ENCODE data around the gene LSP1.

The LSP1 gene

GRCh38 chr11:1918436-1919315, 65.8 kb downstream of the LSP1 start:
- peaks cover 11% of the 10 kb centered on the region for H3K4me1 Mint-ChIP-seq (ENCODE audit: low read depth)
- no peak overlapping the region for H3K4me3 Mint-ChIP-seq
- H3K27ac Mint-ChIP-seq, result no peak overlapping the region
- no peaks in the 10 kb centered on the region for H3K9me3 Mint-ChIP-seq
- H3K27me3 Mint-ChIP-seq, result peaks cover 7% of the 10 kb centered on the region
- DNase-seq, result no peak
- H3K36me3 Mint-ChIP-seq (ENCODE audit: low read depth), result no peaks in the 10 kb centered on the region

DNA sequence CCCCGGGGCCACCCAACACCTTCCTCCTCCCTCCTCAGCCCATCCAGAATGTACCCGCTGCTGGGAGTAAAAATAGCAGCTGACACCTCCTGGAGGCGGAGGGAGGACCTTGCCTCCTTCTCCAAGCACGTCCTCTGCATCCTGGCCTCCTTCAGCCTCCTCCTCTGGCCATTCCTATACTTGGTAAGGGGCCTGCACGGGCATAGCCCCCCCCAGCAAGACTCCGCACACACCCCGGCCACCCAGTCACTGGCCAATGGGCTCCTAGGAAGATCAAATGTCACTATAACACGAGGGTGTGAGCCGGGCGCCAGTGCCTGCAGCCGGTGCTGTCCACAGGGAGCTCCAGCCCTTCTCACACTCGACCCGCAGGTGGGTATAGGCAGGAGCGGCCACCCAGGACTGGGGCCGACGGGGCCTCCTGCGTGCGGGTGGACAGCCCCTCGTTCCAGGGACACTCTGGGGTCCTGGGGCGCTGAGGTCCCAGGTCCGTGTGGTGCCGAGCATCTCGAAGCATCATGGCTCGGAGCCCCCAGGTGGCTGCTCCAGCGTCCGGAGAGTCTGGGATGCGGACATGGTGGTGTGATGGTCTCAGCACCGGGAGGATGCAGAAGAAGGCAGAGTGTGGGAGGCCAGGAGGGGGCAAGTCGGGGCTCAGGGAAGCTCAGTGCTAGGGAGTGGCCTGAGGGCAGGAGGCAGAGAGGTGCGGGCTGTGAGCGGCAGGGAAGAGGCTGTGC, 66.7 kb downstream of the LSP1 start, which contains the start of gene TNNT3:
TSS of gene TNNT3 (plus strand) at position 313 of the 737 bp plus-strand sequence. CDS start 3,172 bp downstream, outside the sequence.
- Mint-ChIP-seq H3K36me3 (ENCODE audit: low read depth) (no peaks in the 10 kb centered on the region), H3K9me3 (no peaks in the 10 kb centered on the region), H3K27me3 (peaks cover 7% of the 10 kb centered on the region), H3K27ac (no peak within 1 kb of the TSS), H3K4me1 (ENCODE audit: low read depth) (peaks cover 11% of the 10 kb centered on the region), H3K4me3 (no peak within 1 kb of the TSS)
- no peak for DNase-seq

GRCh38 chr11:1920128-1920908, 67.4 kb downstream of the LSP1 start:
- Mint-ChIP-seq H3K27me3 (no peaks in the 10 kb centered on the region), H3K9me3 (no peaks in the 10 kb centered on the region), H3K4me1 (ENCODE audit: low read depth) (peaks cover 9% of the 10 kb centered on the region), H3K36me3 (ENCODE audit: low read depth) (no peaks in the 10 kb centered on the region), H3K4me3 (no peak overlapping the region), H3K27ac (no peak overlapping the region)
- no peak for DNase-seq

DNA sequence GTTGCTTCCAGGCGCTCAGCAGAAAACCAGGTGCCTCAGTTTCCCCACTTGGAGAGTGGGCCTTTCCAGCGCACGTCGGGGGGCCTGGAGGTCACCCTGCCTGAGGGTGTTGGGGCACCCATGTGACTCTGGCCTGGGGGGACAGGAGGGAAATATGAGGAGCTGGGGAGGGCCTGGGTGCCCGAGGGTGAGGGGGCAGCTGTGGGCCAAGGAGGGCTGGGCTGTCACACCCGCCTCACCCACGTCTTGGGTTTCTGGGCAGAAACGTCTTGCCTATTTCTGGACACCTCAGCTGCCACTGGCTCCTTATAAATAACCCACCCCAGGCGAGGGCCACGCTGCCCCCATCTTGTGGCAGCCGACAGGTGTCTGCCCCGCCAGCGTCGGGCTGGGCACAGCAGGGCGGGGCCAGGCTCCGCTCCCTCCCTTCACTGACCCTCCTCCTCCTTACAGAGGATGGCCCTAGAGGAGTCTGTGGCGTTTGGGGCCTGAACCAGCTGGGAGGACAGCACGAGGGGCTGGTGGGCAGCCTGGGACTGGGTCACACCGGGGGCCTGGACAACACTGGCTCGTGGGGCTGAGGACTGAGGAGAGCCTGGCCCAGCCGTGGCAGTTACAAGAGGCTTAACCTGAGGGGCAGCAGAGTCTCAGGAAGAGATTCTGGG, 68.2 kb downstream of the LSP1 start:
- no peak for DNase-seq
- Mint-ChIP-seq H3K9me3 (no peaks in the 10 kb centered on the region), H3K27ac (no peak overlapping the region), H3K36me3 (ENCODE audit: low read depth) (no peaks in the 10 kb centered on the region), H3K27me3 (no peaks in the 10 kb centered on the region), H3K4me1 (ENCODE audit: low read depth) (peaks cover 5% of the 10 kb centered on the region), H3K4me3 (no peak overlapping the region)

DNA sequence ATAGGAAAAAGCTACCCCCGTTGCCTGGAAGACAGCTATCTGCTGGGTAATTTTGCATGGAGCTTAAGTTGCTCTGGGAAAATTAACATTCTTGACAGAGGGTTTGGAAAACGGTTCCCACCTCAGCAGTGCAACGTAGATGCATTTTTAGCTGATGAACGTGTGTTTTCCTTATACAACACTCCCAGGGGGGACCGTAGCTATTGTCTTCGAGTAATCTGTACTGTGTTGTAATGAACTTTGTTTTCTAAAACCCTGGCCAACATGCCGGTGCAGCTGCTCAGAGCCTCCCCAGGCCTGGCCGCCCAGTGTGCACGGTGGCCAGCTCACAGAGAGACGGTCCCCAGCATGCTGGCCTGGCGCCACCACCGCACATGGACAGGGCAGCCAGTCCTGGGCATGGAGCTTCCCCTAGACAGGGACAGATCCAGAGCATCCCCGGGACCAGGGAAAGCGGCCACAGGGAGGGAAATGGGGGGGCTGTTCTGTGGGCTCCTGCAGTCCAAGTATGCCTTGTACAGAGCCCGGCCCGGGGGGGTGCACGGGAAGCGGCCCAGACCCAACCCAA, 68.8 kb downstream of the LSP1 start:
- H3K36me3 Mint-ChIP-seq (ENCODE audit: low read depth), result no peaks in the 10 kb centered on the region
- no peak for DNase-seq
- H3K27me3 Mint-ChIP-seq, result no peaks in the 10 kb centered on the region

DNA sequence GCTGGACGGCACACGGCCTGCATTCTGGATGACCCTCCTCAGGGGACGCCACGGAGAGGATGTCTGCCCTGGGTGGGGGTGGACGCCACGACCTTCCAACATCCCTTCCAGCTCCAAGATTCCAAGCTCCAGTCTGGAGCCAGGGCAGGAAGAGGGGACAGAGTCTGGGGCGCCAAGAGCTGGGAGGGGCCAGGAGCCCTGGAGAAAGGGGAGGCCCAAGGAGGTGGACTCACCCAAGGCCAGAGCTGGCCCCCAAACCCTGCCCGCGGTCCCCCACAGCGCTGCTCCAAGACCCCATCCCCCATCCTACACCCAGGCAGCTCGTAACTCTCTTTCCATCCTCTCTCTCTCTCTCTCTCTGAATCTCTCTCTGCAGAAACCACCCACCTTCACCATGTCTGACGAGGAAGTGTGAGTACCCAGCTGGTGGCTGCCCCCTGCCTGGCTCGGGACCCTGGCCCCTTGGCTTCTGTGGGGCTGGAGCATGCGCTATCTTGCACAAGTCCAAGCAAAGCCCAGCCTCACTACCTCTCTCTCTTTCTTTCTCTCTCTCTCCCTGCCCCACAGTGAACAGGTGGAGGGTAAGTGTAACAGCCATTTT, 69.7 kb downstream of the LSP1 start:
- Mint-ChIP-seq H3K4me1 (ENCODE audit: low read depth) (peaks cover 2% of the 10 kb centered on the region), H3K27me3 (no peaks in the 10 kb centered on the region), H3K36me3 (ENCODE audit: low read depth) (no peaks in the 10 kb centered on the region), H3K9me3 (no peaks in the 10 kb centered on the region), H3K4me3 (no peak overlapping the region), H3K27ac (no peak overlapping the region)
- no peak for DNase-seq

More for the DNA sequence above, 68.8 kb downstream of the LSP1 start:
- Mint-ChIP-seq H3K4me1 (ENCODE audit: low read depth) (peaks cover 2% of the 10 kb centered on the region), H3K4me3 (no peak overlapping the region), H3K27ac (no peak overlapping the region), H3K9me3 (no peaks in the 10 kb centered on the region)

GRCh38 chr11:1923201-1923956, 70.5 kb downstream of the LSP1 start:
- peaks cover 2% of the 10 kb centered on the region for H3K4me1 Mint-ChIP-seq (ENCODE audit: low read depth)
- H3K4me3 Mint-ChIP-seq, result no peak overlapping the region
- no peak for DNase-seq
- no peaks in the 10 kb centered on the region for H3K27me3 Mint-ChIP-seq
- no peaks in the 10 kb centered on the region for H3K9me3 Mint-ChIP-seq
- H3K36me3 Mint-ChIP-seq (ENCODE audit: low read depth), result no peaks in the 10 kb centered on the region
- H3K27ac Mint-ChIP-seq, result no peak overlapping the region

DNA sequence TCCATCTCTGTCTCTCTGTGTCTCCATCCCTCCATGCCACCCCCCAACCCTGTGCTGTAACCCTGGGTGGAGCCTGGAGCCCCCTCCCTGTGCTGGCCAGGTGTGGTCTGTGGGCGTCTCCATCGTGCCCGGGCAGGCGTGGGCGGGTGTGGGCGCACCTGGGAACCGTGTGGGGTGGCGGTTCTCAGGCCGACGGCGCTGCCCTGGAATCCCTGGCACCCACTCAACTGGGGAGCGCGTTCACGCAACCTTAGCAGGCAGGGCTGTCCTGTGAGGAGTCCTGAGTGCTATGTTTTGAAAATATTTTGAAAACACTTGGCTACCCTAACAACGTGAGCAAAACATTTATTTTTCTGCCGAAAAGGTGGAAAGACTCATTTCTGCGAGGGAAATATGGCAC, 71.3 kb downstream of the LSP1 start:
- Mint-ChIP-seq H3K9me3 (no peaks in the 10 kb centered on the region), H3K27me3 (no peaks in the 10 kb centered on the region), H3K36me3 (ENCODE audit: low read depth) (no peaks in the 10 kb centered on the region), H3K4me3 (no peak overlapping the region), H3K4me1 (ENCODE audit: low read depth) (no peaks in the 10 kb centered on the region), H3K27ac (no peak overlapping the region)
- no peak for DNase-seq

DNA sequence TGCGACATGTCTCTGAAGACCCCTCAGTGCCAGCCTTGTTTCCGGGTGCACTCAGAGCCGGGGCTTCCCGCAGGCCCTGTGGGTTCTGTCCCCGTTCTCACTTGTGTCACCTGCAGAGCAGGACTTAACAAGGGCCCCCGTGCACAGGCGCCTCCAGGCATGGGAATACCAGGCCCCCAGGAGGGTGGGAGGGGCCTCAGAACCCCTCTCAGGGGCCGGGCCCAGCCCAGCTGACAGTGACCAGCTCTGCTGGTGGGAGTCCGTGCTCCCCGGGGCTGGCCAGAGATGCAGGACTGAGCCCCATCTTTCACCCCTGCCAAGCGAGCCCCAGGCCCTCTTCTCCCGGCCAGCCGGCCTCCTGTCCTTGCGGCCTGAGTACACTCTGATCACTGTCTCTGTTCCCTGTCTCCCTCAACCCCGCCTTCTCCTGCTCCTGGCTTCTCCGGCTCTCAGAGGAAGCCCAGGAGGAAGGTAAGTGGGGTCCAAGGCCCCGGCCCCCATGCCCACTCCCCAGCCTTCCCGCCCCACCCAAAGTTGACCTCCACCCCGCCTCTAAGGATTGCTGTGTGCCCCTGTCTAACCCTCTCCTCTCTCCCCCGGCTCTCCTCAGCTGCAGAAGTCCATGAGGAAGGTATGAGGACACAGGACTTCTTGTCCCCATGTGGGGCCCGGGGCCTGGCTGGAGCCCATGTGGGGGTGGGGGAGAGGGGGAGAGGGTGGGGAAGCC, 71.9 kb downstream of the LSP1 start:
- H3K4me1 Mint-ChIP-seq (ENCODE audit: low read depth), result peaks cover 2% of the 10 kb centered on the region
- H3K4me3 Mint-ChIP-seq, result no peak overlapping the region
- no peak for DNase-seq
- H3K27ac Mint-ChIP-seq, result no peak overlapping the region
- H3K27me3 Mint-ChIP-seq, result no peaks in the 10 kb centered on the region
- no peaks in the 10 kb centered on the region for H3K9me3 Mint-ChIP-seq
- H3K36me3 Mint-ChIP-seq (ENCODE audit: low read depth), result no peaks in the 10 kb centered on the region

DNA sequence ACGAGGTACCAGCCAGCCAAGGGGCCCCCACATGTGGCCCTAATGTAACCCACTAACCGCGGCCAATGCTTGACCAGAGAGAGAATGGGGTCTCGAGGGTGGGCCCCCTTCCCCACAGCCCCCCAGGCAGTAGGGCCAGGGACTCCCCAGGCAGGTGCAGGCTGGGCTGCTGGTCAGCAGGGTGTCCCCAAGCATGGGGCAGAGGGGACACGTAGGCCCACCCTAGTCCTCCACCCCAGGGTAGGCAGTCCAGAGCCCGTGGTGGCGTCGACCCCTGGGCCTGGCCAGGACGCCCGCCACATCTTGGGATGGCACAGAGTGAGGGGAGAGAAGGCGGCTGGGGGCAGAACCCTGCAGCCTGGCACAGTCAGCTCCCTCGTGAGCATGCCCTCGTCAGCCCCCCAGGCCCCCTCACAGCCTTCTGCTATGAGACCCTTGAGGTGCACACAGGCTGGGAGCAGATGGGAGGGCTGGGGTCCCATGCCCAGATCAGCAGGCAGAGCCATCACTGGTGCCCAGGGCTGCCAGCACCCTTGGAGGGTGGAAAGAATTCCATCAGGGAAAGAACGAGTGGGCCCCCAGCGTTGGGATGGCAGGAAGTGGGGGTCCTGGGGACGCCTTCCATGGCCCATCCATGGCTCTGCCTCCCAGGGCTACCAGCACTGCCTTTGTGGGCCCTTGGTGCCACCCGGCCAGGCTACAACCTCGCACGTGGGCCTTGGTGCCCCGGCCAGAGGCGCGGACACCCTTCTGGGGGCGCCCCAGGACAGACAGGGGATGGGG, 72.7 kb downstream of the LSP1 start:
- peaks cover 5% of the 10 kb centered on the region for H3K4me1 Mint-ChIP-seq (ENCODE audit: low read depth)
- no peak overlapping the region for H3K4me3 Mint-ChIP-seq
- no peaks in the 10 kb centered on the region for H3K9me3 Mint-ChIP-seq
- no peaks in the 10 kb centered on the region for H3K36me3 Mint-ChIP-seq (ENCODE audit: low read depth)
- no peak for DNase-seq
- no peaks in the 10 kb centered on the region for H3K27me3 Mint-ChIP-seq
- H3K27ac Mint-ChIP-seq, result no peak overlapping the region

- H3K4me1 Mint-ChIP-seq (ENCODE audit: low read depth), result peaks cover 5% of the 10 kb centered on the region
- H3K27me3 Mint-ChIP-seq, result no peaks in the 10 kb centered on the region
- no peaks in the 10 kb centered on the region for H3K36me3 Mint-ChIP-seq (ENCODE audit: low read depth)
- no peak overlapping the region for H3K4me3 Mint-ChIP-seq
- no peak for DNase-seq
- H3K27ac Mint-ChIP-seq, result no peak overlapping the region
- H3K9me3 Mint-ChIP-seq, result no peaks in the 10 kb centered on the region
Observed at GRCh38 chr11:1926156-1927025, 73.5 kb downstream of the LSP1 start.
